HG02973 (cell line): Measurements from ENCODE around the gene RFX1.
A peak's percentile ranks its signal among the peaks of the same experiment; 100 is the strongest.
"Not testable (repeated sequence)": the region's sequence is repeated elsewhere in the genome, so short reads cannot be mapped to it uniquely, and the experiment has no call there.

Experiments
- ATAC-seq: cut with Tn5 transposase; IDR thresholded peaks from one replicate; pipeline ENCODE4 v1.9.1; 2021; ENCODE audit warnings: moderate library complexity; ENCODE audit not compliant: unreplicated experiment

Gene RFX1

GRCh38 chr19:14006085-14006765 is at the start of gene RFX1:
Gene RFX1 (minus strand): TSS chr19:14006320. CDS start chr19:13993843, 12,477 bp downstream.
- ATAC-seq = peak; percentile 72

DNA sequence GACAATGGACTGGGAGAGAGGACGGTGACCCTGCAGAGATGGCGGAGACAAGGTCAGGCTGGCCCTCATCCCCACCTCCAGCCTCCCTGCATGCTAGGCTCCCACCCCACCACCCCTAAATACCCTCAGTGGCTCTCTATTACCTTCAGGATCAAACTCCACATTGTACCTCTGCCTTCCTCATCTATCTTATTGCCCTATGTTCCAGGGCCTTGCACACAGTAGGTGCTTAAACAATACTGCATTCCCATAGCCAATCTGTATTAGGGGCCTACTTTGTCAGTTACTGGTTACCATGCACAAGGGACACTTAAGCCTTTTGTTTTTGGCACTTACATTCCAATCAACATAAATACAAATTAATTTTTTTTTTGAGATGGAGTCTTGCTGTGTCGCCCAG is 49.3 kb upstream of the RFX1 start:
- ATAC-seq = no peak

- no peak for ATAC-seq
These were observed 48.6 kb upstream of the RFX1 start for GRCh38 chr19:14054721-14055120.

GRCh38 chr19:14054099-14054498 is 48.0 kb upstream of the RFX1 start:
- ATAC-seq = no peak

DNA sequence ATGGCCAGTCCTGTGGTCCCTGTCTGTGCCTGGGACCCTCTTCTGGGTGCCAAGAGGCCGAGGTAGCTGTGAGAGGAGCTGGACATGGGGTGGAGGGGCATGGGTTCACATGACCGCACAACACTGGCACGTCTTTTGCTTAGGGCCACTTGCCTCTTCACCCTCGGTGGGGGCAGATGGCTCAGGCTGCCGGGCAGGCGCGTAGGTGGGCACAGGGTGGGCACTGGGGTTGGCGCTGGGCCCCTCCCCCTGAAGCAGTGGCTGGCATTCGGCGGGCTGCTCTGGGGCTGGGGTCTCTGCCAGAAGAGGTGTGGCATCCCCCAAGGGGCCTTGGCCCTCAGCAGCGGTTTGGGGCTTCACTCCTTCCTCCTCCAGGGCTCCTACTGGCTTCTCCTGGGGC is 47.4 kb upstream of the RFX1 start:
- no peak for ATAC-seq

- no peak for ATAC-seq
These were observed 46.9 kb upstream of the RFX1 start for GRCh38 chr19:14053032-14053431.

GRCh38 chr19:14052470-14052869 is 46.4 kb upstream of the RFX1 start:
- ATAC-seq = no peak

- no peak for ATAC-seq
These were observed 45.9 kb upstream of the RFX1 start for GRCh38 chr19:14051980-14052379.

GRCh38 chr19:14050961-14051360 is 44.8 kb upstream of the RFX1 start:
- ATAC-seq = not testable (repeated sequence)

DNA sequence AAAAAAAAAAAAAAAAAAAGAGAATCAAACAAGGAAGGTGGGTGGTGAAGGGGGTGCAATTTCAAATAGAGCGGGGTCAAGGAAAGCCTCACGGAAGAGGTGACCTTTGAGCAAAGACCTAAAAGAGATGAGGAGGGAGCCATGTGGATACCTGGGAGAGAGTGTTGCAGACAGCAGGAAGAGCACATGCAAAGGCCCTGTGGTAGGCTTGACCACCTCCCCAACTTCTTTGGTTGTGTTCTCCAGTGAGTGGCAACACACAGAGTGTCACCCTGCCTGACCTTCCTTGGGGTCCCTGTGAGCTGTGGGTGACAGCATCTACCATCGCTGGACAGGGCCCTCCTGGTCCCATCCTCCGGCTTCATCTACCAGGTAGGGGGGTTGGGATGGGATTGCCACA is 44.4 kb upstream of the RFX1 start:
- ATAC-seq = no peak

DNA sequence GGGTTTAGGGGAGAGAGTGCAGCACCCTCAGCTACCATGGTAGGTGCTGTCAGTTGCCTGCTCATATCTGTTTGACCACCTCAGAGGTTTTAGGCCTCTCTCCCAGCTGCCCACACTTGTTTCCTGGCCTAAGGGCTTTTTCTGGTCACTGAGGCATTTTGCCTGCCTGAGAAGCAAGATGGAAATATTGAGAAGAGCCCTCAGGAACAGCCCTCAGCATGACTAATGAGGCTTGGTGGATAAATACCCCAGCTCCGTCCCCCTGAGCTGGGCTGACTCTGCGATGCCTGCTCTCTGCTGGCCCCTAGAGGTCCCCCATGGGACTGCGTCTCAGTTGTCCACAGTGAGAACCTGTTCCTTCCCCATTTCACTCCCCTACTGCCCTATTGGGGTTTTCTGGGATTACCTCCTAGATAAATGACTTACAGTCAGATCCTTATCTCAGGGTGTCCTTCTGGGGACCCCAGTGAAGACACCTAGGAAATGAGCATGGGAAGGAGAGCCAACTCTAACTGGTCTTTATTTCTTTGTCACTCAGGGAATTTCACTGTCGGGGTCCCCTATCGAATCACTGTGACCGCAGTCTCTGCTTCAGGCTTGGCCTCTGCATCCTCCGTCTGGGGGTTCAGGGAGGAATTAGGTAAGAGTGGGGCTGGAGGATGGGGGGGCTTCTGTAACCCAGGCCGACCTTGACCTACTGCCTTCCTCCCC is 42.5 kb upstream of the RFX1 start:
- ATAC-seq = no peak

DNA sequence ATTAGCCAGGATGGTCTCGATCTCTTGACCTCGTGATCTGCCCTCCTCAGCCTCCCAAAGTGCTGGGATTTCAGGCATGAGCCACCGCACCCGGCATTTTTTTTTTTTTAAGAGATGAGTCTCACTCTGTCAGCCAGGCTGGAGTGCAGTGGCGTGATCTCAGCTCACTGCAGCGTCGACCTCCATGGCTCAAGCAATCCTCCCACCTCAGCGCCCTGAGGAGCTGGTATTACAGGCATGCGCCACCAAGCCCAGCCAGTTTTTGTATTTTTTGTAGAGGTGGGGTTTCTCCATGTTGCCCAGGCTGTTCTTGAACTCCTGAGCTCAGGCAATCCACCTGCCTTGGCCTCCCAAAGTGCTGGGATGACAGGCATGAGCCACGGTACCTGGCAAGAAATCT is 41.7 kb upstream of the RFX1 start:
- not testable (repeated sequence) for ATAC-seq

- ATAC-seq = not testable (repeated sequence)
These were observed 36.8 kb upstream of the RFX1 start for GRCh38 chr19:14042659-14043608.

DNA sequence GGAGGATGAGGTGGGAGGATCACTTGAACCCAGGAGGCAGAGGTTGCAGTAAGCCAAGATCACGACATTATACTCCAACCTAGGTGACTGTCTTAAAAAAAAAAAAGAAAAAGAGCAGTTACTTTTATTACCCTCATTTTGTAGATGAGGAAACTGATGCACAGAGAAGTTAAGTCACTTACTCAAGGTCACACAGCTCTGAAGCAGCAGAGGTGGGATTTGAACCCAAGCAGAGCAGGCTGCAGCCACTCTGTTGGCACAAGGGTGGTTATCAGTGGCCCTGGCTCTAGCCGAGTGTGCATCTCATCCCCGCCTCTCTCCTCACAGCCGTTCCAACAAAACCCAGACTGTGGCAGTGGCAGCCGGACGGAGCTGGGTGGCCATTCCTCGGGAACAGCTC is 33.1 kb upstream of the RFX1 start:
- ATAC-seq = no peak

DNA sequence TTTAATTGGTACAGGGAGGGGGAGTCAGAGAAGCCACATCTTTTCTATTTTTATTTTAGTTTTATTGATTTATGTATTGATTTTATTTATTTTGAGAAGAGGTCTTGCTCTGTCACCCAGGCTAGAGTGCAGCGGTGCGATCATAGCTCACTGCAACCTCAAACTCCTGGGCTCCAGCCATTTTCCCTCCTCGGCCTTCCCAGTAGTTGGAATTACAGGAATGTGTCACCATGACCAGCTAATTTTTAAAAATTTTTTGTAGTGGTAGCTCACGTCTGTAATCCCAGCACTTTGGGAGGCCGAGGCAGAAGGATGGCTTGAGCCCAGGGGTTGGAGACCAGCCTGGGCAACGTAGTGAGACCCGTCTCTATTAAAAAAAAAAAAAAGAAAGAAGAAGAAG is 29.6 kb upstream of the RFX1 start:
- ATAC-seq = no peak

GRCh38 chr19:14035159-14035558 is 29.0 kb upstream of the RFX1 start:
- not testable (repeated sequence) for ATAC-seq

DNA sequence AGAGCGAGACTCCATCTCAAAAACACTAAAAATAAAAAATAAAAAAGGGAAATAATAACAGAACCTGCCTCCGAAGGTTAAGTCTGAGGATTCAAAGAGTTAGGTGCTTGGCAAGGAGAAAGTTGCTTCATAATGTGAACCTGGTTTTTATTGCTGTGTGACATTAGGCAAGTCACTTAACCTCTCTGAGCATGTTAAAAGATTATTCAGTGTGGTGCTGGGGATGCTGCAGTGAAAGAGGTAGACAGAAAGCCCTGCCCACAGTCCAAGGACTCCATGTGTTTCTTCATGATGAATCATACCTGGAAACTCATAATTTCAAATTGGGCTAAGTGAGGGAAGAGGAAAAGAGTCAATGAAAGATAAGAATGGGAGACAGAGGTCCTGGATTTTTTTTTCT is 27.8 kb upstream of the RFX1 start:
- no peak for ATAC-seq

DNA sequence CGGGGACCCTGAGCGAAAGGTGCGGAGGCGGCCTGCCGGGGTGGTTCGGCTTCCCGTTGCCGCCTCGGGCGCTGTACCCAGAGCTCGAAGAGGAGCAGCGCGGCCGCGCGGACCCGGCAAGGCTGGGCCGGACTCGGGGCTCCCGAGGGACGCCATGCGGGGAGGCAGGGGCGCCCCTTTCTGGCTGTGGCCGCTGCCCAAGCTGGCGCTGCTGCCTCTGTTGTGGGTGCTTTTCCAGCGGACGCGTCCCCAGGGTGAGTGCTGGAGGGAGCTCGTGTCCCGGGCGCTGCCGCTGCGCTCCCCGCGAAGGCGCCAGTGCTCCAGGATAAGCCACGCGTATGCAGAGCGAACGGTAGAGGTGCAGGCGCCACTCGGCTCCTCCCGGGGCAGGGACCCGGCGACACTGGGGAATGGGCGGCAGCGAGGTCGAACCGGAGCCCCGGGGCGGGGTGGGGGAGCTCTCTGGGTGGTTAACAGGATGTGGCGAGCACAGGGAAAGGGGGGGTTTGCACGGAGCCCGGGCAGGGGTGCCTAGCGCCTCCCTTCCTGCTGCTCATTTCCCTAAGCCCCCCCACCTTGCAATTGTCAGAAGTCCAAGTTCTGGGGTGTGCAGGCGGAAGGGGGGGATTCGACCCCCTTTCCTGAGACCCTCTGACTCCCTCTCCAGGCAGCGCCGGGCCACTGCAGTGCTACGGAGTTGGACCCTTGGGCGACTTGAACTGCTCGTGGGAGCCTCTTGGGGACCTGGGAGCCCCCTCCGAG is 25.8 kb upstream of the RFX1 start, which contains the start of gene IL27RA:
Gene IL27RA (plus strand): TSS at position 44 of the 762 bp plus-strand sequence. CDS start 111 bp downstream, at position 155.
- ATAC-seq = peak; percentile 54

GRCh38 chr19:14030997-14031718 is 25.0 kb upstream of the RFX1 start:
- no peak for ATAC-seq

DNA sequence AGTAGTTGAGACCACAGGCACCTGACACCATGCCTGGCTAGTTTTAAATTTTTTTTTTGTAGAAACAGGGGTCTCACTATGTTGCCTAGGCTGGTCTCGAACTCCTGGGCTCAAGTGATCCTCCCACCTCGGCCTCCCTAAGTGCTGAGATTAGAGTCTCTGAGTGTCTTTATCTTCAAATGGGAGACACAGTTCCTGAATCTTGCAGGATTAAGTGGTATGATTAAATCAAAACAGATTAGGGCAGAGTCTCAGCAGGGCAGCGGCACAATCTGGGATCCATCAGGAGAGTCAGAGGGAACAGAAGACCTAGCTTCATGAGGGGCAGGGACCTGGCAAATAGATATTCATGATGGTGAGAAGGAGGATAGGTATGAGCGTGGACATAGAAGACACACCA is 22.8 kb upstream of the RFX1 start:
- ATAC-seq = no peak
